HAP-1 (cell line): ENCODE results near the gene OSBPL10.
"Not testable (repeated sequence)": the region's sequence is repeated elsewhere in the genome, so short reads cannot be mapped to it uniquely, and the experiment has no call there.

ENCODE experiments used
- DNase-seq, 2 experiments: peaks; one replicate each; pipeline ENCODE4 v3.0.0-alpha.2; 2016 to 2020; ENCODE audit warnings: low spot score in 2 of 2
- H3K27me3 ChIP-seq: fragments of 250-450 bp; sonication (Bioruptor Pico); 2 replicates; pipeline ENCODE4 v1.5.1; 2020; ENCODE audit warnings: low read depth, mild to moderate bottlenecking, moderate library complexity
- H3K36me3 ChIP-seq: fragments of 250-450 bp; sonication (Bioruptor Pico); replicated peaks from 2 replicates; pipeline ENCODE4 v1.5.1; 2020; ENCODE audit warnings: mild to moderate bottlenecking
- H3K4me1 ChIP-seq: fragments of 250-450 bp; sonication (Bioruptor Pico); 2 replicates; pipeline ENCODE4 v1.5.1; 2020; ENCODE audit warnings: mild to moderate bottlenecking
- H3K4me3 ChIP-seq: fragments of 250-450 bp; sonication (Bioruptor Pico); 2 replicates; pipeline ENCODE4 v1.5.1; 2020; ENCODE audit warnings: mild to moderate bottlenecking, moderate library complexity
- H3K9me3 ChIP-seq: fragments of 250-450 bp; sonication (Bioruptor Pico); 2 replicates; pipeline ENCODE4 v1.5.1; 2020; ENCODE audit warnings: mild to moderate bottlenecking, moderate library complexity
- in situ Hi-C: fragments of 300-500 bp; cut with MboI; formaldehyde crosslinking; loops from 3 replicates; pipeline ENCODE4 v1.14.3; 2020; ENCODE audit warnings: low sequenced_read_pairs, inconsistent platforms, mixed read lengths

Gene OSBPL10

DNA sequence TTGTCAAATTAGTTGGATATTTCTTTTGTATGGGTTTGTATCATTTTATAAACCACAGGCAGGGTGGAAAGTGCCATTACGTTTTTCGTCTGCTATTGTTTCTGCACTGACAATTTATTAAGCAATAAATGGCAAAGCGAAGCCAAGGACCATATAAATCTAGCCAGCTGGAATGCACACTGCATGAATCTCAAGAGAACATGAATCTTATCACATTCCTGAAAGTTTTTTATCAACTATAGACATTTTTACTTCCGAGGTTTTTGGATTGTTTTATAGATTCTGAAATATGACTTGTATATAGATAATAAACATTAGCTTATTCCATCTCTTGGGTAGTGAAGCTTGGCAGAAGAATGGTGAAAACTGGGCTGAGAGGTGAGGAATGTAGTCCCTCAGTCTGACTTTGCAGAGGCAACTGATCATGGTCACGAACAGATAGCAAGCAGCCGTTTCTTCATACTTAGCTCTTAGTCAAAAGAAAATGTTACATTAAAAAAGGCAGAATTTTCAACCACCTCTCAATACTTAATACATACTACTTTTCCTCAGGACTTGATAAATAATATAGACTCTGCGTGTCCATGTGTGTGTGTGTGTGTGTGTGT lies 102.7 kb downstream of the OSBPL10 start:
- Histone ChIP-seq H3K4me1 (no peaks in the 10 kb centered on the region), H3K4me3 (no peak overlapping the region), H3K9me3 (no peaks in the 10 kb centered on the region), H3K36me3 (no peaks in the 10 kb centered on the region), H3K27me3 (no peaks in the 10 kb centered on the region)
- DNase-seq, result no peak
- in situ Hi-C loops, result no loop called here

DNA sequence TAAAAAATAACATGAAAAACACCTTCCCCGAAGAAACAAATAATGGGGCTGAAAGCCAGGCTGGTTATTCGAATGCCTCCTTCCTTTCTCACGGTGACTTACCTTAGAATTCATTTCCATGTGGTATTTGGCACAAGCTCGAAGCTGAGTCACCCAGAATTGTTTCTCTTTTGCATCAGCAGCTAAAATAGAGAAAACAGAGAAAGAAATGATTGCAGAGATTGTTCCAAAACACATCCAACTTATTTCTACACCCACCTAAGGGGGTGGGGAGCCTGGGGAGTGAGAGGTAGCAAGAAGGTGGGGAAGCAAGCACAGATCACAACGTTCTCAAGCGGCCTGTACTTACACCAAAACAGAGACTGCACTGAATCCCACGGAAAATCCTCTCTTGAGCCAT lies 104.7 kb downstream of the OSBPL10 start:
- in situ Hi-C loops, result no loop called here
- Histone ChIP-seq H3K4me1 (no peaks in the 10 kb centered on the region), H3K4me3 (no peak overlapping the region), H3K9me3 (no peaks in the 10 kb centered on the region), H3K36me3 (no peaks in the 10 kb centered on the region), H3K27me3 (no peaks in the 10 kb centered on the region)
- DNase-seq, result no peak

DNA sequence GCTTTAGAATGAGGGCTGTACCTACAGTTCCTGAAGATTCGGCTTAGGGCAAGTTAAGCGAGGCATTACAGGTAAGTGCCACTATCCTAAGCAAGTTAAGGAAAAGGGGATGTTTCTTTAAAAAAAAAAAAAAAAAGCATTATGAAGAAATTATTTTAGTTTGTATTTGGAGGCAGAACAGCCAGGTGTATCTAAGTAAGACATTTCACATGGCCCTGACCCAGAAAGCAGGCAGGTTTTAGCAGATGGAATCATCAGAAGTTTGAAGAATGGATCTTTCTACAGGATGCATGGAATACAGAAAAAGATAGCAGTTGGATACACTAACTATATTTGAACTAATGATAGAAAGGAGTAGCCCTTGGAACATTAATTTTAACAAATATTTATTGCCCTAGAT lies 105.6 kb downstream of the OSBPL10 start:
- Histone ChIP-seq H3K4me1 (no peaks in the 10 kb centered on the region), H3K36me3 (no peaks in the 10 kb centered on the region), H3K9me3 (no peaks in the 10 kb centered on the region), H3K4me3 (no peak overlapping the region), H3K27me3 (no peaks in the 10 kb centered on the region)
- in situ Hi-C loops, result no loop called here
- no peak for DNase-seq

DNA sequence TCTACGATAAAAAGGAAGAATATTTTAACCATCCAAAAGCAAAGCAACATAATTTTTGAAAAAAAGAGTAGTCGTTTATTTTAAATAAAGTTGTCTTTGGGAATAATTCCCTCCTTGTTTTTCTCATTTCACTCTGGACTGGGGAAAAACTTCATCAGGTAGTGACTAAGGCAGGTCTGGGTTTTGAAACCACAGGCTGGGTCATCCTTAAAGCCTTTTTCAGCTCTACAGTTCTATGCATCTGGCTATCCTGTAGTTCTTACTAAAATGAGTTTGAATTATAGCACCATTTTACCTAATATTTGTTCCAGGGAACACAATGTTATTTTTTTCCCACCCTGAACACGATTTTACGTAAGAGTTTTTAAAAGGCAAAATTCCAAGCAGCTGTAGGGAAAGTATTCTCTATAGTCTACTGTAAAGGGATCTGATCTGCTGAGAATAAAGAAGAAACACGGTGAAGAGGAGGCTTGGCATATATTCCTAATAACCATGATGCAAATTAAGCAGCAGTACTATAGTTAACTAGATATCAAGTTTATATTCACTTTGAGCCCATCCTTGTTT lies 107.7 kb downstream of the OSBPL10 start:
- H3K4me1 ChIP-seq, result no peaks in the 10 kb centered on the region
- in situ Hi-C loops, result no loop called here

DNA sequence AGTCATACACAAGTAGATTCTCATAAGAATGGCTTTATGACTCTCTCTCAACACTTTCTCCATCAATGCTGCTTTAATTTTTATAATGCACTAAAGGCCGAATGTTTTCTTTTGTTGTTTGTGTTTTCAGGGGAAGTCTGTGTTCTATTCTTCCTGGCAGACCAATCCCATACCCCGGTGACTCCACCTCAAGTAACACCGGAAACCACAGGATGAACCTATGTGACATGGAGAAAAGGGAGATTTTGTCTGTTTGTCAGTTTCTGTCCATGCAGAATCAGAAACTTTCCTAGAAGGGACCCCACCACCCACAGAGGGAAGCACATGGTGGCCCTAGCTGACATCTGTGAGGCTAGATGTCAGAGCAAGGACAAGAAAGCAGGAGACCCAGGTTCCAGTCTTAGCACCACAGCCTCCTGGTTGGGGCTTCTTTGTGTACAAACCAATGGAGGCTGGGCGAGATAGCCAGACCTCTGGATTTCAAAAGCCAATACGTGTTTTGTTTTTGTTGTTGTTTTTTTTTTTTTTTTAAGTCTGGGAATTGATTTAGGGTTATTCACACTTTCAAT lies 109.0 kb downstream of the OSBPL10 start:
- no peak overlapping the region for H3K4me3 ChIP-seq

More for the DNA sequence above, 107.7 kb downstream of the OSBPL10 start:
- Histone ChIP-seq H3K36me3 (no peaks in the 10 kb centered on the region), H3K9me3 (no peaks in the 10 kb centered on the region), H3K4me3 (no peak overlapping the region), H3K27me3 (no peaks in the 10 kb centered on the region)
- DNase-seq, result no peak

DNA sequence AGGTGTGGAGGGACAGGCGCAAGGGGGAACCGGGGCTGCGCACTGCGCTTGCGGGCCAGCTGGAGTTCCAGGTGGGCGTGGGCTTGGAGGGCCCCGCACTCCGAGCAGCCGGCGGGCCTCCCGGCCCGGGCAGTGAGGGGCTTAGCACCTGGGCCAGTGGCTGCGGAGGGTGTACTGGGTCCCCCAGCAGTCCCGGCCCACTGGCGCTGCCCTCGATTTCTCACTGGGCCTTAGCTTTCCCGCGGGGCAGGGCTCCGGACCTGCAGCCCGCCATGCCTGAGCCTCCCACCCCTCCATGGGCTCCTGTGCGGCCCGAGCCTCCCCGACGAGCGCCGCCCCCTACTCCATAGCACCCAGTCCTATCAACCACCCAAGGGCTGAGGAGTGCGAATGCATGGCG lies 111.0 kb downstream of the OSBPL10 start:
- H3K9me3 ChIP-seq, in situ Hi-C loops, H3K4me1 ChIP-seq, H3K36me3 ChIP-seq, H3K4me3 ChIP-seq, H3K27me3 ChIP-seq, DNase-seq: not testable (repeated sequence)

More for the DNA sequence above, 109.0 kb downstream of the OSBPL10 start:
- no peaks in the 10 kb centered on the region for H3K36me3 ChIP-seq
- no peaks in the 10 kb centered on the region for H3K4me1 ChIP-seq
- DNase-seq, result no peak
- no peaks in the 10 kb centered on the region for H3K27me3 ChIP-seq
- H3K9me3 ChIP-seq, result no peaks in the 10 kb centered on the region
- in situ Hi-C loops, result no loop called here

DNA sequence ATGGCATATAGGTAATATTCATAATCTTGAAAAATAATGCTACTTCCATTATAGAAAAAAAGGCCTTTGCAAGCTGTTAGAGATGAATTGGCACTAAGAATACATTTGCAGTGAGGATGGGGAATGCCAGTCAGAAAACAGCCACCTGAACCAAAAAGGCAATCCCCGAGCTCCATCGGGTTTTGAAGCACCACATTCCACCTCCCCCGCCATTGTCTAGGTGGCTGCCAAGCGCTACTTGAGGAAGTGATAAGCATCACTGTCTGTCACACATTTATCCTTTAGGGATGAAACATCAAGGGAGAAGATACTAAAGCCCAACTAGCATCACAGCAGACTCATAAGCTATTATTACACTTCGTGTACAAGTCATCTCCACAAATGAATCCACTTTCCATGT lies 112.8 kb downstream of the OSBPL10 start:
- Histone ChIP-seq H3K27me3 (no peaks in the 10 kb centered on the region), H3K4me1 (no peaks in the 10 kb centered on the region), H3K4me3 (no peak overlapping the region), H3K9me3 (no peaks in the 10 kb centered on the region), H3K36me3 (no peaks in the 10 kb centered on the region)
- in situ Hi-C loops, result no loop called here
- no peak for DNase-seq

DNA sequence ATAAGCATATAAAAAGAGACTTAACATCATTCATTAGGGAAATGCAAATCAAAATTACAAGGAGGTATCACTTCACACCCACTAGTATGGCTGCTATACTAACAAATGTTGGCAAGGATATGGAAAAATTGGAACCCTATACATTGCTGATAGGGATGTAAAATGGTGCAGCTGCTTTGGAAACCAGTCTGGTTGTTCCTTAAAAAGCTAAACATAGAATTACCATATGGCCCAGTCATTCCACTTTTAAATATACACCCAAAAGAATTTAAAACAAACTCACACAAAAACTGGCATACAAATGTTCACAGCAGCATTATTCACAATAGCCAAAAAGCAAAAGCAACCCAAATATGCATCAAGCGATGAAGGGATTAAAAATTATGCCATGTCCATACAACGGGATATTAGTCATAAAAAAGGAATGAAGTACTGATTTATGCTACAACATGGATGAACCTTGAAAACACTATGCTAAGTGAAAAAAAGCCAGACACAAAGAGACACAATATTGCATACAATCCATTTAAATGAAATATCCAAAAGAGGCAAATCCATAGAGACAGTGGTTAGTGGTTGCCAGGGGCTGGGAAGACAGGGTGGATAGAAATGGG lies 118.3 kb downstream of the OSBPL10 start:
- in situ Hi-C loops, result no loop called here
- H3K4me1 ChIP-seq, result no peaks in the 10 kb centered on the region
- H3K36me3 ChIP-seq, result no peaks in the 10 kb centered on the region
- no peaks in the 10 kb centered on the region for H3K27me3 ChIP-seq
- H3K9me3 ChIP-seq, result no peaks in the 10 kb centered on the region
- DNase-seq, result no peak
- H3K4me3 ChIP-seq, result no peak overlapping the region

DNA sequence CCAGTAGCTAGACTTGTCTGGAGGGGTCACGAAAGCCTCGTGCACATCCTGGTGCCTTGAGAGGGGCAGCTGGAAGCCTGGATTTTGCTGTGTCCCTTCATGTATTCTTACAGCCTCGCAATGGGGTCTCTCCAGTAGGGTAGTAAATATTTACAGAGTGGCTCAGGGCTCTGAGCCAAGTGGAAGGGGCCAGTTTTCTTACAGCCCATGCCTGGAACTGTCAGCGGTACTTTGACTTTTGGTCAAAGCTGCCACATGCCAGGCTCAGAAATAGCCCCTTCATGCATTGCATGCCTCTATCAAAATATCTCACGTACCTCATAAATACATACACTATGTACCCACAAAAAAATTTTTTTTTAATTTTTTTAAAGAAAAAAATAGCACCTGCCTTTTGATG lies 119.2 kb downstream of the OSBPL10 start:
- H3K36me3 ChIP-seq, result no peaks in the 10 kb centered on the region
- no peak overlapping the region for H3K4me3 ChIP-seq
- in situ Hi-C loops, result no loop called here
- no peaks in the 10 kb centered on the region for H3K9me3 ChIP-seq
- no peaks in the 10 kb centered on the region for H3K27me3 ChIP-seq
- no peak for DNase-seq
- H3K4me1 ChIP-seq, result no peaks in the 10 kb centered on the region

DNA sequence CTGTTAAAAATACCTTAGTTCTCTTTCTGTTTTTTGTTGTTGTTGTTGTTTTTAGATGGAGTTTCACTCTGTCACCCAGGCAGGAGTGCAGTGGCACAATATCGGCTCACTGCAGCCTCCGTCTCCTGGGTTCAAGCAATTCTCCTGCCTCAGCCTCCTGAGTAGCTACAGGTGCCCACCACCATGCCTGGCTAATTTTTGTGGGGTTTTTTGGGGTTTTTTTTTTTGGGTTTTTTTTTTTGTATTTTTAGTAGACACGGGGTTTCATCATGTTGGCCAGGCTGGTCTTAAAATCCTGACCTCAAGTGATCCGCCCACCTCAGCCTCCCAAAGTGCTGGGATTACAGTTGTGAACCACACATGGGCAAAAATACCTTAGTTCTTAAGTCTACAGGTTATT lies 120.4 kb downstream of the OSBPL10 start:
- H3K4me1 ChIP-seq, H3K4me3 ChIP-seq, H3K27me3 ChIP-seq, H3K9me3 ChIP-seq, DNase-seq, H3K36me3 ChIP-seq, in situ Hi-C loops: not testable (repeated sequence)

DNA sequence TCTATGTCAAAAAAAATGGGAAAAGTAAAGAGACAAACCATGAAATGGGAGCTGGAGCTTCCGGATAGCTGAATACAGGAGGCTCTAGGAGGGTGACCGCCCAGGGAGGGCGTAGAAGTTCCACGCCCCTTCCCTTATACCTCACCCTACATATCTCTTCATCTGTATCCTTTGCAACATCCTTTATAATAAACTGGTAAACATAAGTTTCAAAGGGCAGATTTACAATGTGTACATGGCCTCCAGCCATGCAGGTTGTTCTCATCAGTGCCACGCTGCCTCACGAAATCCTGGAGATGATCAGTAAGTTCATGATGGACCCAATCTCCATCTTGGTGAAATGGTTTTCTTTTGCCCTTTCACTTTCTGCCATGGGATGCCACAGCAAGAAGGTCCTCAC lies 121.8 kb downstream of the OSBPL10 start:
- Histone ChIP-seq H3K36me3 (no peaks in the 10 kb centered on the region), H3K9me3 (no peaks in the 10 kb centered on the region), H3K4me1 (no peaks in the 10 kb centered on the region), H3K4me3 (no peak overlapping the region), H3K27me3 (no peaks in the 10 kb centered on the region)
- DNase-seq, result no peak
- in situ Hi-C loops, result no loop called here

DNA sequence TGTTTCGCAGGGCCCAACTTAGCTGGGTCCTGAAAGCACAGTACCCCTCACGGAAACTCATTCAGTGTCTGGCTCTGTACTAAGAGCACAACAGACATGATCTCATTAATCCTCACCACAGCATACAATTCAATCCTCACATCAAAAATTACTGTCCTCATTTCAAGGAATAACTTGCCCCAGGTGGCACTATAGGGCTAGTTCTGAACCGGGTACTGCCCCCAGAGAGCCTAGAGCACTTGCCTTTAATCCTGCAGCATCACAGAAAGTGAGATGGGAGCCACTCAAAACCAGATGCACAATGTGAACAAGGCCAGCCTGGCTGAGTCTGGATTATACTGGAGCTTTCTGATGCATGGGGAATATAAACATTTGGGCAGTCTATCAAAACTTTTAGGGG lies 122.6 kb downstream of the OSBPL10 start:
- H3K36me3 ChIP-seq, result no peaks in the 10 kb centered on the region
- no peak for DNase-seq
- in situ Hi-C loops, result no loop called here

DNA sequence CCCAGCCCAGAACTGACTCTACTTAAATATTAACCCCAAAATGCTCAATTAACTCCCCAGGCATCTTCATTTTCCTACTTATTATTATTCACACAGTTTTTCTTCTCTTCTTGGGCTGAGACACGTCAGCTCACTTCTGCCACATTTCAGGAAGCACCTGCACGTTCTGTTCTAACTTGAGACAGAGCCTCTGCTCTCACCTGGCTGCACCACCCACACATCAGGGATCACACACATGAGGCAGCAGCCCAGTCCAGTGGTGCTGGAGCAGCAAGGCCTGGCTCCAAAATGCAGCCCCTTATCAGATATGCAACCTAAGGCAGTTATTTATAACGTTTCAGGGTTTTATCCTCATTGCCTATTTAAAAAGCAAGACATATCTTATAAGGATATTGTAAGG lies 127.5 kb downstream of the OSBPL10 start:
- no peaks in the 10 kb centered on the region for H3K27me3 ChIP-seq
- no peak for DNase-seq
- in situ Hi-C loops, result no loop called here
- H3K36me3 ChIP-seq, result no peaks in the 10 kb centered on the region
- no peak overlapping the region for H3K4me3 ChIP-seq
- H3K4me1 ChIP-seq, result no peaks in the 10 kb centered on the region
- no peaks in the 10 kb centered on the region for H3K9me3 ChIP-seq

More for the DNA sequence above, 122.6 kb downstream of the OSBPL10 start:
- H3K4me1 ChIP-seq, result no peaks in the 10 kb centered on the region
- H3K9me3 ChIP-seq, result no peaks in the 10 kb centered on the region
- no peak overlapping the region for H3K4me3 ChIP-seq
- H3K27me3 ChIP-seq, result no peaks in the 10 kb centered on the region

DNA sequence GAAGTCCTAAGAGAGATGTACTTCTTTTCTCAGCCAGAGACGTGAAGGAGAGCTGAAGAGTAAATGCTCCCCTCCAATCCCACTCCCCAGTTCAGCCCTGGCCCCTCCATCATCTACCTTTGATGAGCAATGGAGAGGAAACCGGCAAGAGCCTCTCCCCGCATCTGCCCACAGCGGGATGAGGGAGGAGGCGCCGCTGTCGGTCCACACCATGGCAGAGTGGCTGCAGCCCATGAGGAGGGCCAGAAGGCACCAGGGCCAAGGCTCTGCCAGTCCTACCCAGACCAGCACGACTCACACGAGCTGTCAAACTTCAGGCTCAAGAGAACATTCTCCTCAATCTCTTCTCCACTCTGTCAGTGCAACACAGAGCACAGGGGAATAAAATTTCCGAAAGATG lies 129.8 kb downstream of the OSBPL10 start:
- no peaks in the 10 kb centered on the region for H3K36me3 ChIP-seq
- no peak for DNase-seq
- H3K4me1 ChIP-seq, result no peaks in the 10 kb centered on the region
- H3K9me3 ChIP-seq, result no peaks in the 10 kb centered on the region
- in situ Hi-C loops, result no loop called here
- H3K27me3 ChIP-seq, result no peaks in the 10 kb centered on the region
- no peak overlapping the region for H3K4me3 ChIP-seq
